Activated CD4-positive, alpha-beta T cell treated with anti-CD3 and anti-CD28 coated beads, Interleukin-2, amount 10 ng/mL, durations not matched to agents 7 days and 5 days (primary cell): ENCODE results near the gene SP3. TPM values are rescaled to one million over a fixed set of nuclear protein-coding genes. Genes with fewer than 3 reads are reported as not detected.

Source experiments
- CTCF ChIA-PET: fragments of 350-600 bp; sonication (Branson Sonifier 250); formaldehyde crosslinking; loops from one replicate; lab custom pipeline; 2021; ENCODE audit warnings: antibody characterized with exemption; lab: Charles Lee
- POLR2A ChIA-PET: fragments of 350-600 bp; sonication (Branson Sonifier 250); formaldehyde crosslinking; loops from one replicate; lab custom pipeline; 2021; ENCODE audit warnings: antibody characterized with exemption; lab: Charles Lee
- DNase-seq: peaks from one replicate; pipeline ENCODE4 v3.0.0-alpha.2; 2020
- H3K27ac Mint-ChIP-seq: one replicate; pipeline ENCODE4 v1.8.0; 2021; ENCODE audit warnings: mild to moderate bottlenecking, moderate library complexity, mixed read lengths
- H3K27me3 Mint-ChIP-seq: one replicate; pipeline ENCODE4 v1.8.0; 2021; ENCODE audit warnings: mixed read lengths
- H3K36me3 Mint-ChIP-seq: one replicate; pipeline ENCODE4 v1.8.0; 2021; ENCODE audit warnings: low read depth, mixed read lengths
- H3K4me1 Mint-ChIP-seq: one replicate; pipeline ENCODE4 v1.8.0; 2021; ENCODE audit warnings: mixed read lengths
- H3K4me3 Mint-ChIP-seq: one replicate; pipeline ENCODE4 v1.8.0; 2021; ENCODE audit warnings: mild to moderate bottlenecking, moderate library complexity, mixed read lengths
- H3K9me3 Mint-ChIP-seq: one replicate; pipeline ENCODE4 v1.8.0; 2021; ENCODE audit warnings: mixed read lengths
- total RNA-seq, 2 experiments: library from RNA; stranded (reverse); gene quantifications; one replicate each; pipeline ENCODE4 v1.2.3, GENCODE V29; 2021

The SP3 gene
- total RNA-seq, 2 experiments from 2014 or later: 105 to 109 TPM

DNA sequence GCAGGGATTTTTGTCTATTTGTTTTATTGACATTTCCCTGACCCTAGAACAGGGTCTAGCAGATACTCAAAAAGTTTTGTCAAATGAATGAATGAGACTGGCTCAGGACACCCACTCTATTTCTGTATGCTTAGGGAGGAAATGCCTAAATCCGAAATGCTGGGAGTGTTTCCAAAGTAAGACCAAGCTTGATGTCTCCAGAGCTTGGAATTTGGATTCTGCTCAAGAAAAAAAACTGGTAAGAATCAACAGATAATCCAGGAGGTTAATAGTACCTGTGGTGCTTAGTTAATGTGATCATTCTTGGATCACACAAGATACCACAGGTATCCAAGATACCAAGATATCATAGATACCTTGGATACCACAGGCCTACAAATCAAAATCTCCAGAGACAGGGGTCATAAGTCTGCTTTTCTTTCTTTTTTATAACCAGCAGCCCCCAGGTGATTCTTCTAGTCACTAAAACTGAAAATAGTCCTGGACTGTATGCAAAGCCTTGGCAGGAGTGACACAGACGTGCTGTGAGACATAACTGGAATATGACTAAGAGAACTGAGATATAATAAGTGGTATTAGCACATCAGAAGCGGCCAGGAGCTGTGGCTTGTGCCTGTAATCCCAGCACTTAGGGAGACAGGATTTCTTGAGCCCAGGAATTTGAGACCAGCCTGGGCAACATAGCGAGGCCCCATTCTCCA, 39.9 kb upstream of the SP3 start:
- Mint-ChIP-seq H3K27me3 (peaks cover 5% of the 10 kb centered on the region), H3K36me3 (no peaks in the 10 kb centered on the region), H3K4me1 (no peaks in the 10 kb centered on the region), H3K4me3 (no peak overlapping the region), H3K9me3 (no peaks in the 10 kb centered on the region), H3K27ac (no peak overlapping the region)
- DNase-seq: no peak
- POLR2A ChIA-PET: no interaction called here
- CTCF ChIA-PET: interaction anchor here (0.7 to 1.0 kb wide), 2 partner anchors 7 to 10 kb away, joined by 3 to 4 read pairs; no protein-coding TSS in a partner anchor

GRCh38 chr2:174003720-174004695, 38.8 kb upstream of the SP3 start:
- Mint-ChIP-seq H3K27ac (no peak overlapping the region), H3K27me3 (peaks cover 2% of the 10 kb centered on the region), H3K4me3 (no peak overlapping the region), H3K36me3 (no peaks in the 10 kb centered on the region), H3K9me3 (no peaks in the 10 kb centered on the region), H3K4me1 (no peaks in the 10 kb centered on the region)
- ChIA-PET POLR2A (no interaction called here), CTCF (interaction anchor here (0.7 to 1.0 kb wide), 2 partner anchors 8 to 15 kb away, joined by 3 to 4 read pairs; no protein-coding TSS in a partner anchor)
- no peak for DNase-seq

DNA sequence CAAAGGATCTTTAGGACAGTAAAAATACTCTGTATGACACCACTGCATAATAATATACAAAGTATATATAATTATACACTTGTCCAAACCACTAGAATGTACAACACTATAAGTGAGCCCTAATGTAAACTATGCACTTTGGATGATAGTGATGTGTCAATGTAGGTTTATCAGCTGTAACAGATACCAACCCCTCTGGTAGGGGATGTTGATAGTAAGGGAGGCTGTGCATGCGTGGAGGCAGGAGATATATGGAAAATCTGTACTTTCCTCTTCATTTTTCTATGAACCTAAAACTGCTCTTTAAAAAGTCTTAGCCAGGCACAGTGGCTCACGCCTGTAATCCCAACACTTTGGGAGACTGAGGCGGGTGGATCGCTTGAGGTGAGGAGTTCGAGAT, 37.5 kb upstream of the SP3 start:
- Mint-ChIP-seq H3K4me1 (no peaks in the 10 kb centered on the region), H3K27ac (no peak overlapping the region), H3K4me3 (no peak overlapping the region), H3K36me3 (no peaks in the 10 kb centered on the region), H3K27me3 (peaks cover 2% of the 10 kb centered on the region), H3K9me3 (no peaks in the 10 kb centered on the region)
- ChIA-PET CTCF (no interaction called here), POLR2A (no interaction called here)
- DNase-seq: no peak

- CTCF ChIA-PET: no interaction called here
These were observed 35.9 kb upstream of the SP3 start for GRCh38 chr2:174001107-174001506.

GRCh38 chr2:173999724-174000123, 34.6 kb upstream of the SP3 start:
- no peak for DNase-seq
- Mint-ChIP-seq H3K36me3 (no peaks in the 10 kb centered on the region), H3K27ac (no peak overlapping the region), H3K27me3 (peaks cover 5% of the 10 kb centered on the region), H3K4me1 (peaks cover 5% of the 10 kb centered on the region), H3K9me3 (no peaks in the 10 kb centered on the region), H3K4me3 (no peak overlapping the region)
- CTCF ChIA-PET: no interaction called here
- POLR2A ChIA-PET: no interaction called here

More at GRCh38 chr2:174001107-174001506, 35.9 kb upstream of the SP3 start:
- Mint-ChIP-seq H3K27ac (no peak overlapping the region), H3K27me3 (peaks cover 2% of the 10 kb centered on the region), H3K36me3 (no peaks in the 10 kb centered on the region), H3K4me3 (no peak overlapping the region), H3K9me3 (no peaks in the 10 kb centered on the region), H3K4me1 (peaks cover 5% of the 10 kb centered on the region)
- POLR2A ChIA-PET: no interaction called here
- no peak for DNase-seq

GRCh38 chr2:173999272-173999671, 34.1 kb upstream of the SP3 start:
- no peak overlapping the region for H3K27ac Mint-ChIP-seq
- H3K27me3 Mint-ChIP-seq: peaks cover 8% of the 10 kb centered on the region
- CTCF ChIA-PET: no interaction called here
- H3K9me3 Mint-ChIP-seq: no peaks in the 10 kb centered on the region
- no peaks in the 10 kb centered on the region for H3K36me3 Mint-ChIP-seq
- no peak for DNase-seq
- peaks cover 5% of the 10 kb centered on the region for H3K4me1 Mint-ChIP-seq
- POLR2A ChIA-PET: no interaction called here
- no peak overlapping the region for H3K4me3 Mint-ChIP-seq

DNA sequence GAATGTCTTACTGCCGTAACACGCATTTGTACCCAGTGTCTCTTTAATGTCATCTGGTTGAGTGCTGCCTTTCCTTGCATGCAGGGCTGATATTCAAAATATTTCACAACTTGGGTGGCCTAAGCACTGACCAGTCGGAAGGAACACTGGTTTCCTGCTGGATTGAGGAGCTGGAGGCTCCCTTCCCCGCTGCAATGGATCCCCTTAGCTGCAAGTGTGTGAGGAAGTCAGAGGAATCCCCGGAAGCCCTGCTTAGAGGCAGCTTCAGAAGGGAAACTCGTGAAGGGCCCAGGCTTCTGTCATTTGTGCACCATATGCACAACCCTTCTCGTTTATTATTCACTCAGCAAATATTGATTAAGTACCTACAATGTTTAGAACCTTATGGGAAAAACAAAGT, 33.2 kb upstream of the SP3 start:
- no peak for DNase-seq
- peaks cover 5% of the 10 kb centered on the region for H3K4me1 Mint-ChIP-seq
- no peak overlapping the region for H3K27ac Mint-ChIP-seq
- no peaks in the 10 kb centered on the region for H3K9me3 Mint-ChIP-seq
- POLR2A ChIA-PET: no interaction called here
- peaks cover 8% of the 10 kb centered on the region for H3K27me3 Mint-ChIP-seq
- no peaks in the 10 kb centered on the region for H3K36me3 Mint-ChIP-seq
- CTCF ChIA-PET: interaction anchor here (0.6 kb wide), 1 partner anchor 52 kb away, joined by 3 read pairs; no protein-coding TSS in a partner anchor
- H3K4me3 Mint-ChIP-seq: no peak overlapping the region

- CTCF ChIA-PET: no interaction called here
- Mint-ChIP-seq H3K4me1 (peaks cover 5% of the 10 kb centered on the region), H3K27me3 (peaks cover 8% of the 10 kb centered on the region), H3K4me3 (no peak overlapping the region), H3K9me3 (no peaks in the 10 kb centered on the region), H3K36me3 (no peaks in the 10 kb centered on the region), H3K27ac (no peak overlapping the region)
- POLR2A ChIA-PET: no interaction called here
- no peak for DNase-seq
These were observed 32.6 kb upstream of the SP3 start for GRCh38 chr2:173997753-173998152.

DNA sequence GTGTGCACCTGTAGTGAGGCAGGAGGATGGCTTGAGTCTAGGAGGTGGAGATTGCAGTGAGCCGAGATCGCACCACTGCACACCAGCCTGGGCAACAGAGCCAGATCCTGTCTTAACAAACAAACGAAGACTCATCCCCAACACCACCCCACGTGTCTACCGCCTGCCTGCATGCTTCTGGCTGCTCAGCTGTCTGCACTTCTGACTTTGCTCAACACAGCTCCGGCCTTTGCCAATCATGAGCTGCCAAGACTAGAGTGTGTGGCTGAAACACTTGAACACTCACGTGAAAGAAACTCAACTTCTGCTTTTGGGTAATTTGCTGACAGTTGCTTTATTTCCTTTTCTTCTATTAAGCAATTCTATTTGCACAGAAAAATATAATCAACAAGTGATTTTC, 32.1 kb upstream of the SP3 start:
- no peaks in the 10 kb centered on the region for H3K36me3 Mint-ChIP-seq
- H3K27ac Mint-ChIP-seq: no peak overlapping the region
- peaks cover 8% of the 10 kb centered on the region for H3K27me3 Mint-ChIP-seq
- no peak overlapping the region for H3K4me3 Mint-ChIP-seq
- H3K4me1 Mint-ChIP-seq: peaks cover 5% of the 10 kb centered on the region
- ChIA-PET CTCF (no interaction called here), POLR2A (no interaction called here)
- no peaks in the 10 kb centered on the region for H3K9me3 Mint-ChIP-seq
- no peak for DNase-seq

GRCh38 chr2:173996766-173997165, 31.6 kb upstream of the SP3 start:
- Mint-ChIP-seq H3K27ac (no peak overlapping the region), H3K36me3 (no peaks in the 10 kb centered on the region), H3K9me3 (no peaks in the 10 kb centered on the region), H3K4me3 (no peak overlapping the region), H3K27me3 (peaks cover 6% of the 10 kb centered on the region), H3K4me1 (peaks cover 5% of the 10 kb centered on the region)
- ChIA-PET CTCF (interaction anchor here (1.1 kb wide), 1 partner anchor 15 kb away, joined by 6 read pairs; no protein-coding TSS in a partner anchor), POLR2A (no interaction called here)
- no peak for DNase-seq

DNA sequence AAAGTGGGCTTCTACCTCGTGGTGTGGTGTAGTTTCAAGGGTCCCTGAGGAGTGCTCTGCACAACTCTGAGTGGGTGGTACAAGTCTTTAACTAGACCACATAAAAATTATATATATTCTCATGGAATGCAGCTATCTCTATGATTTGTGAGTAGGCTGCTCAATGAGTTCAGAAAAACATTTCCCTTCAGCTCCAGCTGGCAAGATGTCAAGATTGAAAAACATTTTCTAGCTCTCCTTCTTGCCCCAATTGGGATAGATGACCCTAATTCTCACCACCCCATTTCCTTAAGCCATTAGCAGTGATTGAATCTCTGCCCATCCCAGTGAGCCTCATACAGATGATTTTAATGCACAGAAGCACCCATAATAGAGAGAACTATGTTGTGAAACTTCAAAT, 28.3 kb upstream of the SP3 start:
- no peaks in the 10 kb centered on the region for H3K9me3 Mint-ChIP-seq
- ChIA-PET CTCF (no interaction called here), POLR2A (no interaction called here)
- H3K4me1 Mint-ChIP-seq: peaks cover 5% of the 10 kb centered on the region
- H3K4me3 Mint-ChIP-seq: no peak overlapping the region
- no peaks in the 10 kb centered on the region for H3K36me3 Mint-ChIP-seq
- H3K27ac Mint-ChIP-seq: no peak overlapping the region
- H3K27me3 Mint-ChIP-seq: peaks cover 6% of the 10 kb centered on the region
- no peak for DNase-seq

GRCh38 chr2:173991856-173992588, 26.8 kb upstream of the SP3 start:
- DNase-seq: no peak
- CTCF ChIA-PET: interaction anchor here (0.9 to 1.4 kb wide), 2 partner anchors 20 to 21 kb away, joined by 3 to 4 read pairs; no protein-coding TSS in a partner anchor
- no peaks in the 10 kb centered on the region for H3K36me3 Mint-ChIP-seq
- H3K27me3 Mint-ChIP-seq: peaks cover 6% of the 10 kb centered on the region
- no peaks in the 10 kb centered on the region for H3K9me3 Mint-ChIP-seq
- POLR2A ChIA-PET: no interaction called here
- H3K4me3 Mint-ChIP-seq: no peak overlapping the region
- H3K4me1 Mint-ChIP-seq: peaks cover 5% of the 10 kb centered on the region
- no peak overlapping the region for H3K27ac Mint-ChIP-seq
